Measurements from ENCODE around the gene HMCN1. TPM values are rescaled to one million over a fixed set of nuclear protein-coding genes. Genes with fewer than 3 reads are reported as not detected.
A peak's percentile ranks its signal among the peaks of the same experiment; 100 is the strongest.

The HMCN1 gene
- total and polyA plus RNA-seq, 2 donors from 2014 or later, result 0.97 to 2.7 TPM

GRCh38 chr1:185825556-185825955 lies 91.4 kb downstream of the HMCN1 start:
- DNase-seq (no peak), FAIRE-seq (peak; percentile 35)
- no peaks in the 10 kb centered on the region for H3K4me1 ChIP-seq (ENCODE audit: control insufficient read depth in 2 of 3, insufficient read depth in 2 of 3, low read depth in 1 of 3, low read length in 3 of 3)
- no peak overlapping the region for H3K9ac ChIP-seq (ENCODE audit: low read length in 3 of 3)
- H3K27ac ChIP-seq (ENCODE audit: low read depth in 2 of 2, low read length in 2 of 2), result no peak overlapping the region
- H3K9me3 ChIP-seq (ENCODE audit: control insufficient read depth in 2 of 3, insufficient read depth in 1 of 3, low read length in 3 of 3), result no peaks in the 10 kb centered on the region
- no peaks in the 10 kb centered on the region for H3K36me3 ChIP-seq (ENCODE audit: control insufficient read depth in 2 of 3, insufficient read depth in 3 of 3, low read length in 3 of 3)
- no peak overlapping the region for H3K4me3 ChIP-seq (ENCODE audit: low read length in 3 of 3)
- no peaks in the 10 kb centered on the region for H3K27me3 ChIP-seq (ENCODE audit: control insufficient read depth, insufficient read depth, low read length)
- intact Hi-C loops (cut with DNase I), result no loop called here
- TF ChIP-seq CTCF (IDR thresholded peaks at IDR 0.05; ENCODE audit: borderline replicate concordance, extremely low read depth, insufficient read depth), result no peak

GRCh38 chr1:185834371-185834905 lies 100.2 kb downstream of the HMCN1 start:
- intact Hi-C loops (cut with DNase I), result no loop called here
- Histone ChIP-seq H3K27ac (ENCODE audit: low read depth in 2 of 2, low read length in 2 of 2) (no peak overlapping the region), H3K36me3 (ENCODE audit: control insufficient read depth in 2 of 3, insufficient read depth in 3 of 3, low read length in 3 of 3) (no peaks in the 10 kb centered on the region), H3K27me3 (ENCODE audit: control insufficient read depth, insufficient read depth, low read length) (no peaks in the 10 kb centered on the region), H3K9me3 (ENCODE audit: control insufficient read depth in 2 of 3, insufficient read depth in 1 of 3, low read length in 3 of 3) (no peaks in the 10 kb centered on the region), H3K4me3 (ENCODE audit: low read length in 3 of 3) (no peak overlapping the region), H3K4me1 (ENCODE audit: control insufficient read depth in 2 of 3, insufficient read depth in 2 of 3, low read depth in 1 of 3, low read length in 3 of 3) (no peaks in the 10 kb centered on the region), H3K9ac (ENCODE audit: low read length in 3 of 3) (no peak overlapping the region)
- DNase-seq, result no peak
- FAIRE-seq, result no peak
- TF ChIP-seq CTCF (IDR thresholded peaks at IDR 0.05; ENCODE audit: borderline replicate concordance, extremely low read depth, insufficient read depth), result no peak

GRCh38 chr1:185835191-185835590 lies 101.0 kb downstream of the HMCN1 start:
- intact Hi-C loops (cut with DNase I), result no loop called here
- Histone ChIP-seq H3K9me3 (ENCODE audit: control insufficient read depth in 2 of 3, insufficient read depth in 1 of 3, low read length in 3 of 3) (no peaks in the 10 kb centered on the region), H3K27ac (ENCODE audit: low read depth in 2 of 2, low read length in 2 of 2) (no peak overlapping the region), H3K4me3 (ENCODE audit: low read length in 3 of 3) (no peak overlapping the region), H3K9ac (ENCODE audit: low read length in 3 of 3) (no peak overlapping the region), H3K27me3 (ENCODE audit: control insufficient read depth, insufficient read depth, low read length) (no peaks in the 10 kb centered on the region), H3K36me3 (ENCODE audit: control insufficient read depth in 2 of 3, insufficient read depth in 3 of 3, low read length in 3 of 3) (no peaks in the 10 kb centered on the region), H3K4me1 (ENCODE audit: control insufficient read depth in 2 of 3, insufficient read depth in 2 of 3, low read depth in 1 of 3, low read length in 3 of 3) (no peaks in the 10 kb centered on the region)
- no peak for FAIRE-seq
- no peak for DNase-seq
- TF ChIP-seq CTCF (IDR thresholded peaks at IDR 0.05; ENCODE audit: borderline replicate concordance, extremely low read depth, insufficient read depth), result no peak

GRCh38 chr1:185837711-185838110 lies 103.5 kb downstream of the HMCN1 start:
- no peaks in the 10 kb centered on the region for H3K9me3 ChIP-seq (ENCODE audit: control insufficient read depth in 2 of 3, insufficient read depth in 1 of 3, low read length in 3 of 3)
- H3K4me1 ChIP-seq (ENCODE audit: control insufficient read depth in 2 of 3, insufficient read depth in 2 of 3, low read depth in 1 of 3, low read length in 3 of 3), result no peaks in the 10 kb centered on the region
- no peaks in the 10 kb centered on the region for H3K36me3 ChIP-seq (ENCODE audit: control insufficient read depth in 2 of 3, insufficient read depth in 3 of 3, low read length in 3 of 3)
- H3K27me3 ChIP-seq (ENCODE audit: control insufficient read depth, insufficient read depth, low read length), result no peaks in the 10 kb centered on the region
- DNase-seq (no peak), FAIRE-seq (no peak)
- no peak overlapping the region for H3K4me3 ChIP-seq (ENCODE audit: low read length in 3 of 3)
- intact Hi-C loops (cut with DNase I), result no loop called here
- no peak overlapping the region for H3K27ac ChIP-seq (ENCODE audit: low read depth in 2 of 2, low read length in 2 of 2)
- no peak overlapping the region for H3K9ac ChIP-seq (ENCODE audit: low read length in 3 of 3)
- no peak for TF ChIP-seq CTCF (IDR thresholded peaks at IDR 0.05; ENCODE audit: borderline replicate concordance, extremely low read depth, insufficient read depth)

Data from kidney (tissue), 14 donors.